ENCODE data around the gene PNPLA7.
A peak's percentile ranks its signal among the peaks of the same experiment; 100 is the strongest.

PNPLA7 gene

DNA sequence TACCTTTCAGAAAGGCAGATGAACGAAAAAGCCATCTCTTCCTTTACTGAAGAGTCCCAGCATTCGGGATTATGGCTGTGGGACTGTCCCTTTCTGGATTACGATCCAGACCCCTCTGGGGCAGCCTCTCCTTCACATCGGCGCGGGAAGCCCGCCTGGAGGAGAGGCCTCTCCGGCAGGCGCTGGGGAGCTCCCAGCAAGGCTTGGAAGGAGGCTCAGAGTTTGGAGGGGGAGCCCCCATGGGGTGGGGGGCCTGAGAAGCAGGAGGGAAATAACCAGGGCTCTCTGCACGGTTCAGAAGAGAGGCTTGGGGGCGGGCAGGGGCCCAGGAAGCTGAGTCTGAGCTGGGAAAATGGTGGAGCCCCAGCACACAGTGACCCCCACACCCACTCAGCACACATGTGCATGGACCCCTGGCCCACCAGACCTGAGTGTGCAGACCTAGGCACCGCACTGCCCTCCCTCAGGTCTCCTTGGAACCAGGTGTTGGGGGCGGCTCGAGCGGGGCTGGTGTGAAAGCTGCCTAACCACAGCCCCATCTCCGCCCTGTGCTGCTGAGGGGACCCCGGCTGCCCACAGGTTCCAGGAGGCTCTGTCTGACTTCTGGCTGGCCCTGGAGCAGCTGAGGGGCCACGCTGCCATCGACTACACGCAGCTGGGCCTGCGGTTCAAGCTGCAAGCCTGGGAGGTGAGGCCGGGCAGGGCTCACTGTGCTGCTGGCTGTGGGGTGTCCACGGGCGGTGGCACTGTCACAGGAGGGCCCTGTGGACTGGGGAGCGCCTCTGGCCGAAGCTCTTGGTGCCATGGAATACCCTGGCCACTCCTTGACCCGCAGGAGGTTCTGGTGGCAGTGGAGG, 122.5 kb downstream of the PNPLA7 start:
- no peaks in the 10 kb centered on the region for H3K9me3 ChIP-seq (ENCODE audit: control insufficient read depth, low read depth, low read length)

GRCh38 chr9:137426018-137426681, 124.1 kb downstream of the PNPLA7 start:
- no peaks in the 10 kb centered on the region for H3K9me3 ChIP-seq (ENCODE audit: control insufficient read depth, low read depth, low read length)
- no peaks in the 10 kb centered on the region for H3K4me1 ChIP-seq (ENCODE audit: control insufficient read depth, low read depth, low read length)
- H3K9ac ChIP-seq (ENCODE audit: low read length) = no peak overlapping the region
- peaks cover 13% of the 10 kb centered on the region for H3K27me3 ChIP-seq (ENCODE audit: control insufficient read depth, insufficient read depth, low read length)
- H3K36me3 ChIP-seq (ENCODE audit: control insufficient read depth, low read depth, low read length) = no peaks in the 10 kb centered on the region
- H3K27ac ChIP-seq (ENCODE audit: low read length) = no peak overlapping the region
- H3K4me3 ChIP-seq (ENCODE audit: low read length) = no peak overlapping the region

More for the DNA sequence above, 122.5 kb downstream of the PNPLA7 start:
- no peak overlapping the region for H3K9ac ChIP-seq (ENCODE audit: low read length)
- H3K36me3 ChIP-seq (ENCODE audit: control insufficient read depth, low read depth, low read length) = no peaks in the 10 kb centered on the region
- no peaks in the 10 kb centered on the region for H3K4me1 ChIP-seq (ENCODE audit: control insufficient read depth, low read depth, low read length)
- H3K27ac ChIP-seq (ENCODE audit: low read length) = no peak overlapping the region
- H3K4me3 ChIP-seq (ENCODE audit: low read length) = no peak overlapping the region
- peaks cover 13% of the 10 kb centered on the region for H3K27me3 ChIP-seq (ENCODE audit: control insufficient read depth, insufficient read depth, low read length)

DNA sequence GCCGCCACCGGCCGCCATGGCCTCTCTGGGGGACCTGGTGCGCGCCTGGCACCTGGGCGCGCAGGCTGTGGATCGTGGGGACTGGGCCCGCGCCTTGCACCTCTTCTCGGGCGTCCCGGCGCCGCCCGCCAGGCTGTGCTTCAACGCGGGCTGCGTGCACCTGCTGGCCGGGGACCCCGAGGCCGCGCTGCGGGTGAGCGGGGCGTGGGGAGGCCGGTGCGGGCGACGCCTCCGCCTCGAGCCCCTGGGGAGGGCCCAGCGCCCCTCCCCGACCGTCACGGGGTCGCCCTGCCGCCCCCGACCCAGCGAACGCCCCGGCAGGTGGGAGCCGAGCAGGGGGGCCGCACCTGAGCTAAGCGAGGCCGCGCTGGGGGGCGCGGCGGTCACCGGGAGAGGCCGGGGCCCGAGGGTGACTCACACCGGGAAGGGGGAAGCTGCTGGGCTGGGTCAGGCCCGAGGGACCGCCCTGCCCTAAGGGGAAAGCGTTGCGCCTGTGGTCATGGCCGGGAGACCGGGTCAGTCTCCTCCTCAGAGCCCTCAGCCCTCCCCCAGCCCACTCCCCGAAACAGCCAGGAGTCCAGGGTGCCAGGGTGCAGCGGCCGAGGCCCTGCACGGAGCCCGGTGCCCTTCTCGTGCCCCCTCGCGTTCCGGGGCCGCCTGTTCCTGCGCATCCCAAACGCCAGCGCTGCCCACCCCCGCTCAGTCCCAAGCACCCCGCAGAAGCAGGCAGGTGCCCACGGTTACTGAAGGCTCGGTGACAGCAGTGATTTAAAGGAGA, 126.5 kb downstream of the PNPLA7 start:
- Histone ChIP-seq H3K9ac (ENCODE audit: low read length) (no peak overlapping the region), H3K9me3 (ENCODE audit: control insufficient read depth, low read depth, low read length) (no peaks in the 10 kb centered on the region), H3K27ac (ENCODE audit: low read length) (no peak overlapping the region), H3K36me3 (ENCODE audit: control insufficient read depth, low read depth, low read length) (no peaks in the 10 kb centered on the region), H3K4me1 (ENCODE audit: control insufficient read depth, low read depth, low read length) (no peaks in the 10 kb centered on the region), H3K27me3 (ENCODE audit: control insufficient read depth, insufficient read depth, low read length) (peaks cover 13% of the 10 kb centered on the region), H3K4me3 (ENCODE audit: low read length) (peak overlapping the region; percentile 21)

- H3K27me3 ChIP-seq (ENCODE audit: control insufficient read depth, insufficient read depth, low read length) = peaks cover 13% of the 10 kb centered on the region
- peak within 1 kb of the TSS; percentile 82 for H3K4me3 ChIP-seq (ENCODE audit: low read length)
- H3K9me3 ChIP-seq (ENCODE audit: control insufficient read depth, low read depth, low read length) = no peaks in the 10 kb centered on the region
- no peaks in the 10 kb centered on the region for H3K4me1 ChIP-seq (ENCODE audit: control insufficient read depth, low read depth, low read length)
- no peaks in the 10 kb centered on the region for H3K36me3 ChIP-seq (ENCODE audit: control insufficient read depth, low read depth, low read length)
- H3K9ac ChIP-seq (ENCODE audit: low read length) = peak within 1 kb of the TSS; percentile 61
- H3K27ac ChIP-seq (ENCODE audit: low read length) = no peak within 1 kb of the TSS
These were observed 127.3 kb downstream of the PNPLA7 start, which contains the start of the genes EXD3 and NOXA1 for GRCh38 chr9:137422604-137423513. TSS of gene EXD3 (minus strand) at chr9:137423162. CDS start at chr9:137395357, 27,805 bp downstream. TSS of gene NOXA1 (plus strand) at chr9:137423393. CDS start at chr9:137423530, 137 bp downstream.

DNA sequence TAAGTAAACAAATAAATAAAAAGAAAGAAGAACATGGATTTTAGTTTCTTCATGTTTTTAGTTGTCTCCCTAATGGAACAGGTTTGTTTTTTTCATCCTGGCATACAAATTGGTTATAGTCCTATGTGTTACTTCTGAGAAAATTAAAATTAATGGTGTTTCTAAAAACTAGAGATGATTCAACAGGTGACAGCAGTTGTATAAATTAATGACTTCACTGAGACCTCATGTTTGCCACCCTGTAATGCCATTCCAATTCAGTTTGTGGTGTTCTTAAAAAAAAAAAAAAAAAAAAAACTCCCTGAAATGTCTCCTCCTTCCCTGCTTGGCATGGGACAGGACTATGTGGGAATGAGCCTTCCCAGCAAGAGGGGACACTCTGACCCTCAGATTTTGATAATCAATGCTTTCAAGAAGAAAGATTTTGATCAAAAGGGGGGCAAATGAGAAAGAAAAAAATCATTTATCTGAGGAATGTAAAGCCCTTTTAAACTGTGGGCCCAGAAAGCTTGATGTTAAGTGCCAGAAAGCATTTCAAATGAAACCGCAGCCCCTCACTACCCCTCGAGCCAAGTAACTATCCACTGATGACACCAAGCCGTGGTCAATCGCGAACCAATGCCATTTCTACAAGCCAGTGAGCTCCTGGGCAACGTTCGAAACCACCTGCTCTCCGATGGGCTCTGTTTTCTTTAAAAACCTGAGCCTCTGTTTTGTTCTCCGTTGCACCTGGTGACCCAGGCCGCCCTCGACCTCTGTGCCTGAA, 128.2 kb downstream of the PNPLA7 start:
- H3K27ac ChIP-seq (ENCODE audit: low read length) = no peak overlapping the region
- H3K36me3 ChIP-seq (ENCODE audit: control insufficient read depth, low read depth, low read length) = no peaks in the 10 kb centered on the region
- peak overlapping the region; percentile 61 for H3K9ac ChIP-seq (ENCODE audit: low read length)
- no peaks in the 10 kb centered on the region for H3K9me3 ChIP-seq (ENCODE audit: control insufficient read depth, low read depth, low read length)
- H3K4me1 ChIP-seq (ENCODE audit: control insufficient read depth, low read depth, low read length) = no peaks in the 10 kb centered on the region
- H3K4me3 ChIP-seq (ENCODE audit: low read length) = peak overlapping the region; percentile 82
- H3K27me3 ChIP-seq (ENCODE audit: control insufficient read depth, insufficient read depth, low read length) = peaks cover 13% of the 10 kb centered on the region

GRCh38 chr9:137417161-137418021, 132.8 kb downstream of the PNPLA7 start:
- H3K4me1 ChIP-seq (ENCODE audit: control insufficient read depth, low read depth, low read length) = no peaks in the 10 kb centered on the region
- no peak overlapping the region for H3K27ac ChIP-seq (ENCODE audit: low read length)
- no peaks in the 10 kb centered on the region for H3K9me3 ChIP-seq (ENCODE audit: control insufficient read depth, low read depth, low read length)
- no peaks in the 10 kb centered on the region for H3K36me3 ChIP-seq (ENCODE audit: control insufficient read depth, low read depth, low read length)
- no peak overlapping the region for H3K9ac ChIP-seq (ENCODE audit: low read length)
- no peaks in the 10 kb centered on the region for H3K27me3 ChIP-seq (ENCODE audit: control insufficient read depth, insufficient read depth, low read length)
- no peak overlapping the region for H3K4me3 ChIP-seq (ENCODE audit: low read length)

- H3K27me3 ChIP-seq (ENCODE audit: control insufficient read depth, insufficient read depth, low read length) = no peaks in the 10 kb centered on the region
- H3K36me3 ChIP-seq (ENCODE audit: control insufficient read depth, low read depth, low read length) = no peaks in the 10 kb centered on the region
- H3K27ac ChIP-seq (ENCODE audit: low read length) = no peak overlapping the region
- no peaks in the 10 kb centered on the region for H3K9me3 ChIP-seq (ENCODE audit: control insufficient read depth, low read depth, low read length)
- no peak overlapping the region for H3K9ac ChIP-seq (ENCODE audit: low read length)
- H3K4me1 ChIP-seq (ENCODE audit: control insufficient read depth, low read depth, low read length) = no peaks in the 10 kb centered on the region
- H3K4me3 ChIP-seq (ENCODE audit: low read length) = no peak overlapping the region
These were observed 133.5 kb downstream of the PNPLA7 start for GRCh38 chr9:137416563-137417151.

DNA sequence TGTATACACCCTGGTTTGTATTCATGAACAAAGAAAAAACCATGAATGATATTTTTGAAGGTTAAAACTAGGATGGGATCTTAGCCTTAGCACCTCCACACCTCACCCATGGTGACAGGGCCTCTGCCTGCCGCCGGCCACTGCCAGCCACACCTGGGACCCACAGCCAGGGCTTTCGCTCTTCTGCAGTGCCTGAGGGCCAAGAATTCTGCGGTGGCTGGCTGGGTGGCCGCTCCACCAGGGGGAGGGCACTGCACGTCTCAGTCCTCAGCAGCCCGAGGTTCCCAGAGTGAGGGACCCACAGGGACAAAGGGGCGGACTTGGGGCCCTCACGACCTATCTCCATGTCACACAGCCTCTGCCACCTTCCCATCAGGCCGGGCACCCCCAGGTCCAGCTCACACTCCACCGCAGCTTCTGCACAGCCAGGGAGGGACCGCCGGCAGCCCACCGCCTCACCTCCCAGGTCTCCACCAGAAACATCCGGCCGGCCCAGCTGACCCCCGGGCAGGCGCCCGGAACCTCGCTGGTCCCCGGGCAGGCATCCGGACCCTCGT, 134.1 kb downstream of the PNPLA7 start:
- no peaks in the 10 kb centered on the region for H3K4me1 ChIP-seq (ENCODE audit: control insufficient read depth, low read depth, low read length)
- no peak overlapping the region for H3K9ac ChIP-seq (ENCODE audit: low read length)
- H3K9me3 ChIP-seq (ENCODE audit: control insufficient read depth, low read depth, low read length) = no peaks in the 10 kb centered on the region
- no peak overlapping the region for H3K4me3 ChIP-seq (ENCODE audit: low read length)
- H3K27ac ChIP-seq (ENCODE audit: low read length) = no peak overlapping the region
- H3K27me3 ChIP-seq (ENCODE audit: control insufficient read depth, insufficient read depth, low read length) = no peaks in the 10 kb centered on the region
- H3K36me3 ChIP-seq (ENCODE audit: control insufficient read depth, low read depth, low read length) = no peaks in the 10 kb centered on the region

GRCh38 chr9:137415451-137415850, 134.8 kb downstream of the PNPLA7 start:
- Histone ChIP-seq H3K9me3 (ENCODE audit: control insufficient read depth, low read depth, low read length) (no peaks in the 10 kb centered on the region), H3K27me3 (ENCODE audit: control insufficient read depth, insufficient read depth, low read length) (no peaks in the 10 kb centered on the region), H3K4me3 (ENCODE audit: low read length) (no peak overlapping the region), H3K27ac (ENCODE audit: low read length) (no peak overlapping the region), H3K36me3 (ENCODE audit: control insufficient read depth, low read depth, low read length) (no peaks in the 10 kb centered on the region), H3K9ac (ENCODE audit: low read length) (no peak overlapping the region), H3K4me1 (ENCODE audit: control insufficient read depth, low read depth, low read length) (no peaks in the 10 kb centered on the region)
